Hepatic stellate cell (primary cell): ENCODE data around the gene LHFPL2.
"Not testable (repeated sequence)": the region's sequence is repeated elsewhere in the genome, so short reads cannot be mapped to it uniquely, and the experiment has no call there.

Source experiments
- DNase-seq: peaks from one replicate; pipeline ENCODE4 v3.0.0; 2011; ENCODE audit warnings: low spot score

The LHFPL2 gene

GRCh38 chr5:78648359-78649210, at the start of gene LHFPL2:
TSS of gene LHFPL2 (minus strand) at chr5:78648772. CDS start at chr5:78510213, 138,559 bp downstream.
- DNase-seq = peak; percentile 78

GRCh38 chr5:78696637-78697036, 48.1 kb upstream of the LHFPL2 start:
- no peak for DNase-seq

GRCh38 chr5:78696052-78696451, 47.5 kb upstream of the LHFPL2 start:
- not testable (repeated sequence) for DNase-seq

- no peak for DNase-seq
These were observed 44.8 kb upstream of the LHFPL2 start for GRCh38 chr5:78693339-78693738.

GRCh38 chr5:78691084-78691960, 42.8 kb upstream of the LHFPL2 start:
- DNase-seq = no peak

- no peak for DNase-seq
These were observed 41.8 kb upstream of the LHFPL2 start for GRCh38 chr5:78690253-78690972.

- DNase-seq = no peak
These were observed 41.1 kb upstream of the LHFPL2 start for GRCh38 chr5:78689540-78690252.

- DNase-seq = not testable (repeated sequence)
These were observed 38.9 kb upstream of the LHFPL2 start for GRCh38 chr5:78687514-78687913.

GRCh38 chr5:78683905-78684304, 35.3 kb upstream of the LHFPL2 start:
- not testable (repeated sequence) for DNase-seq

- DNase-seq = no peak
These were observed 31.3 kb upstream of the LHFPL2 start for GRCh38 chr5:78679905-78680304.

GRCh38 chr5:78677777-78678668, 29.5 kb upstream of the LHFPL2 start:
- peak; percentile 77 for DNase-seq

- no peak for DNase-seq
These were observed 27.6 kb upstream of the LHFPL2 start for GRCh38 chr5:78675956-78676730.

GRCh38 chr5:78673827-78674226, 25.3 kb upstream of the LHFPL2 start:
- not testable (repeated sequence) for DNase-seq

- no peak for DNase-seq
These were observed 23.6 kb upstream of the LHFPL2 start for GRCh38 chr5:78672154-78672553.

GRCh38 chr5:78671609-78672008, 23.0 kb upstream of the LHFPL2 start:
- DNase-seq = no peak

- DNase-seq = no peak
These were observed 22.2 kb upstream of the LHFPL2 start for GRCh38 chr5:78670701-78671269.

- no peak for DNase-seq
These were observed 20.8 kb upstream of the LHFPL2 start for GRCh38 chr5:78669331-78669730.

GRCh38 chr5:78667461-78668103, 19.0 kb upstream of the LHFPL2 start:
- DNase-seq = no peak

- not testable (repeated sequence) for DNase-seq
These were observed 18.4 kb upstream of the LHFPL2 start for GRCh38 chr5:78666975-78667374.
